Spleen (tissue), 11 donors: ENCODE results near the gene GMCL2. TPM values are rescaled to one million over a fixed set of nuclear protein-coding genes. Genes with fewer than 3 reads are reported as not detected.

Experiments
- DNase-seq: peaks from one replicate; pipeline ENCODE4 v3.0.0-alpha.2; 2020
- H3K27ac ChIP-seq, 8 donors: fragments of 200-600 bp; sonication (generic) in 7 of 8; 1 replicate in 4 of 8; 2 replicates in 4 of 8; pipeline versions ENCODE4 v1.5.0 to v1.8.0; 2016 to 2021; ENCODE audit warnings: inconsistent platforms in 4 of 8, mild to moderate bottlenecking in 4 of 8, moderate library complexity in 1 of 8
- H3K27me3 ChIP-seq, 7 donors: fragments of 200-600 bp; sonication (generic) in 6 of 7; replicated peaks in 1 of 7; 1 replicate in 4 of 7; 2 replicates in 3 of 7; pipeline versions ENCODE4 v1.5.0 to v1.8.0; 2016 to 2021; ENCODE audit warnings: inconsistent platforms in 3 of 7, mild to moderate bottlenecking in 1 of 7
- H3K36me3 ChIP-seq, 6 donors: fragments of 200-600 bp; sonication (generic) in 5 of 6; 1 replicate in 4 of 6; 2 replicates in 2 of 6; pipeline versions ENCODE4 v1.5.0 to v1.8.0; 2016 to 2021; ENCODE audit warnings: inconsistent platforms in 2 of 6
- H3K4me1 ChIP-seq, 6 donors: fragments of 200-600 bp; sonication (generic) in 5 of 6; 1 replicate in 3 of 6; 2 replicates in 3 of 6; pipeline versions ENCODE4 v1.5.0 to v1.8.0; 2016 to 2021; ENCODE audit warnings: inconsistent platforms in 3 of 6
- H3K4me3 ChIP-seq, 8 donors: fragments of 200-600 bp; sonication (generic) in 7 of 8; 1 replicate in 4 of 8; 2 replicates in 4 of 8; pipeline versions ENCODE4 v1.5.0 to v1.8.0; 2016 to 2021; ENCODE audit warnings: inconsistent platforms in 4 of 8, mild to moderate bottlenecking in 4 of 8, moderate library complexity in 2 of 8
- H3K9me3 ChIP-seq, 8 donors: fragments of 200-600 bp; sonication (generic) in 7 of 8; 1 replicate in 4 of 8; 2 replicates in 4 of 8; pipeline versions ENCODE4 v1.5.0 to v1.8.0; 2016 to 2021; ENCODE audit warnings: inconsistent platforms in 4 of 8
- POLR2A ChIP-seq, 3 donors: fragments of 450-650 bp; IDR thresholded peaks; one replicate each; pipeline ENCODE4 v1.5.1; 2017; ENCODE audit warnings: antibody characterized with exemption in 3 of 3, mild to moderate bottlenecking in 1 of 3
- POLR2AphosphoS5 ChIP-seq, 3 donors: sonication (generic); formaldehyde crosslinking; IDR thresholded peaks; one replicate each; pipeline ENCODE4 v1.5.1; 2017; ENCODE audit warnings: antibody characterized with exemption in 3 of 3
- WGBS, 5 donors: extraction: QIAGEN DNeasy Blood & Tissue Kit in 3 of 5; methylation state at CpG; one replicate each; pipeline versions ENCODE4 v1.1.5 to v1.1.7; 2013 to 2018; 5-methylcytosine and 5-hydroxymethylcytosine counted together
- intact Hi-C: fragments of 100-400 bp; cut with DNase I; formaldehyde crosslinking; loops from one replicate; pipeline ENCODE4 v1.15.0; 2023; ENCODE audit warnings: low total_unique reads
- polyA plus RNA-seq, 3 donors: library from polyadenylated mRNA; stranded (reverse); fragments of 200-250 nt; gene quantifications; one replicate each; pipeline ENCODE4 v1.2.1, GENCODE V29; 2013
- total RNA-seq, 7 donors: library from RNA; depleted of rRNA in 3 of 7; stranded (reverse); fragments of >200 nt in 3 of 7; fragmentation: NEBNext Ultra II Directional in 4 of 7; extraction: Animal tissue kit (Norgen Biotek cat#: 25700) in 4 of 7; gene quantifications; one replicate each; pipeline versions ENCODE4 v1.1.0 to v1.2.1, GENCODE V29; 2016 to 2021
- TF ChIP-seq, protein P1 (sequence below), 11 experiments: fragments of 200-600 bp in 7 of 11; fragments of 450-650 bp in 4 of 11; sonication (generic) in 4 of 11; IDR thresholded peaks in 8 of 11; conservative IDR thresholded peaks in 3 of 11; 1 replicate in 7 of 11; 2 replicates in 4 of 11; pipeline versions ENCODE4 v1.4.0 to v1.8.0; 2016 to 2021; ENCODE audit warnings: antibody characterized with exemption in 11 of 11, inconsistent platforms in 4 of 11, mild to moderate bottlenecking in 1 of 11
- donor health status: healthy with polysubstance abuse.
- donor health status: DM: no; HTN: no; CAD: no; lungs with moderate emphysema.
- donor health status: DM: no; HTN: no; CAD: no.
- donor health status: Bipolar disorder and iron deficiency.
- donor health status: healthy.
- donor health status: DM: no; HTN: no; CAD: no.
- donor health status: DM: yes; HTN: yes; CAD: no.

The GMCL2 gene
- total and polyA plus RNA-seq, 10 donors: 0.03 TPM; not detected in 9

DNA sequence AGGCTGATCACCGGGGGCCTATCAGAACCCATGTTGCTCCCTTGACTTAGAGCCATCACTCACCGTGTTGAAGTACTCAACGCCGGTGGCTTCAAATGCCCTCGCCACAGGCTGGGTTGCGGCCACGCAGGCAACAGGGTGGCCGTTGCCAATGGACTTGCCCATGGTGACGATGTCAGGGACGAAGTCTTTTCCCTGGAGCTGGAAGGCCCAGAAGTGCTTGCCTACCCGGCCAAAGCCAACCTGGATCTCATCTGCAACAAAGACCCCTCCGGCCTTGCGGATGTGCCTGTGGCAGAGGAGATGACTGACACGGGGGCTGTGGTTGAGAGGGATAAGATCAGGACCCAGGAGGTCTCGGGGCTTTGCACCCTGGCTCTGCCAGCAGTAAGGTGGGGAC is 35.1 kb upstream of the GMCL2 start:
- 96 to 98% (median 97%) methylated on average over 15 of the region's 15 CpGs for WGBS, 5 donors
- no peak overlapping the region for H3K27ac ChIP-seq
- intact Hi-C loops: no loop called here

DNA sequence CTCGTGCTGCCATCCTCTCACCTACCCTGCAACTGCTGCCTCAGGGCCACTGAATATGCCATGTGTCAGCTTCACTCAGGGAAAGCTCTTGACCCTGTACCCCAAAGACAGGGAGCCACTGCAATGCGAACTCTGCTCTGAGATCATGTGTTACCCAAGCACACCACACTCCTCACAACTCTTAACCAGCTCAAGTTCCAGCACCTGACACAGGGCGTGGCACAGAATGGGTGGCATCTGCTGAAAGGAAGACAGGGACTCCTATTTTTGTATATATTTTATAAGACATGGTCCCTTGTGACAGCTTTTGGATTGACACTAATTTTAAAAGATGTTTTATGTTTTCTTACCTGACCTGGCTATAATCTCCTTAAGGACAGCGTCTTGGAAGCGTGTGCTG is 34.7 kb upstream of the GMCL2 start:
- Histone ChIP-seq H3K36me3 (peaks cover 0 to 100% (median 60%) of the 10 kb centered on the region in 6 donors), H3K9me3 (no peaks in the 10 kb centered on the region), H3K4me1 (peaks cover 0 to 41% (median 5%) of the 10 kb centered on the region in 6 donors), H3K27me3 (no peaks in the 10 kb centered on the region), H3K27ac (peak overlapping the region in 3 of 8 donors; percentile 21 to 63 (median 34)), H3K4me3 (no peak overlapping the region)
- intact Hi-C loops: no loop called here
- 76 to 97% (median 87%) methylated on average over 4 to 5 of the region's 5 CpGs for WGBS, 5 donors
- no peak for DNase-seq
- TF ChIP-seq, protein P1, sequence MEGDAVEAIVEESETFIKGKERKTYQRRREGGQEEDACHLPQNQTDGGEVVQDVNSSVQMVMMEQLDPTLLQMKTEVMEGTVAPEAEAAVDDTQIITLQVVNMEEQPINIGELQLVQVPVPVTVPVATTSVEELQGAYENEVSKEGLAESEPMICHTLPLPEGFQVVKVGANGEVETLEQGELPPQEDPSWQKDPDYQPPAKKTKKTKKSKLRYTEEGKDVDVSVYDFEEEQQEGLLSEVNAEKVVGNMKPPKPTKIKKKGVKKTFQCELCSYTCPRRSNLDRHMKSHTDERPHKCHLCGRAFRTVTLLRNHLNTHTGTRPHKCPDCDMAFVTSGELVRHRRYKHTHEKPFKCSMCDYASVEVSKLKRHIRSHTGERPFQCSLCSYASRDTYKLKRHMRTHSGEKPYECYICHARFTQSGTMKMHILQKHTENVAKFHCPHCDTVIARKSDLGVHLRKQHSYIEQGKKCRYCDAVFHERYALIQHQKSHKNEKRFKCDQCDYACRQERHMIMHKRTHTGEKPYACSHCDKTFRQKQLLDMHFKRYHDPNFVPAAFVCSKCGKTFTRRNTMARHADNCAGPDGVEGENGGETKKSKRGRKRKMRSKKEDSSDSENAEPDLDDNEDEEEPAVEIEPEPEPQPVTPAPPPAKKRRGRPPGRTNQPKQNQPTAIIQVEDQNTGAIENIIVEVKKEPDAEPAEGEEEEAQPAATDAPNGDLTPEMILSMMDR (IDR thresholded peaks at IDR 0.05 in 8 of 11, conservative IDR thresholded peaks at IDR 0.05 in 3 of 11): no peak
- TF ChIP-seq POLR2A (IDR thresholded peaks at IDR 0.05): no peak
- TF ChIP-seq POLR2AphosphoS5 (IDR thresholded peaks at IDR 0.05): no peak

More for the DNA sequence above, 35.1 kb upstream of the GMCL2 start:
- no peaks in the 10 kb centered on the region for H3K9me3 ChIP-seq
- peaks cover 0 to 41% (median 3%) of the 10 kb centered on the region in 6 donors for H3K4me1 ChIP-seq
- DNase-seq: no peak
- H3K36me3 ChIP-seq: peaks cover 0 to 100% (median 62%) of the 10 kb centered on the region in 6 donors
- no peaks in the 10 kb centered on the region for H3K27me3 ChIP-seq
- H3K4me3 ChIP-seq: no peak overlapping the region
- TF ChIP-seq, protein P1 (IDR thresholded peaks at IDR 0.05 in 8 of 11, conservative IDR thresholded peaks at IDR 0.05 in 3 of 11): no peak
- TF ChIP-seq POLR2AphosphoS5 (IDR thresholded peaks at IDR 0.05) (peak in 2 of 3 donors; percentile 21 to 74), POLR2A (IDR thresholded peaks at IDR 0.05) (no peak)

DNA sequence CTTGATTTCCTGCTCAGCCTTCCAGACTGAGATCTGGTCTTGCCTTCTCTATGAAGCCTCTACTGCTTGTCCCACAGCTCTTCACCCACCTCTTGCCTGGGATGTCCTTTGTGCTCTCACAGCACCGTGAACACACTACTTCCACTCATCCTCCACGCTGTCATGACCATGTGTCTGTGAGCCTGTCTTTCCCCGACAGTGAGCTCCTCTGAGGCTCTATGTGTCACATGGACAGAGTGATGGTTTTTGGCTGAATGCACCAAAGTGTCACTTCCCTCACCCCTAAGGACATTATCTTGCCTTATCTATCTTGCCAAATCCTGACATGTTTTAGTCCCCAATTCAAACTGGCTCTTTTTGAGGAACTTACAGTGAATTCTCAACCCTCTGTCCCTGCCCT is 34.1 kb upstream of the GMCL2 start:
- Histone ChIP-seq H3K9me3 (no peaks in the 10 kb centered on the region), H3K27ac (peak overlapping the region in 4 of 8 donors; percentile 4 to 63 (median 28)), H3K36me3 (peaks cover 0 to 100% (median 61%) of the 10 kb centered on the region in 6 donors), H3K4me3 (no peak overlapping the region), H3K4me1 (peaks cover 0 to 43% (median 10%) of the 10 kb centered on the region in 6 donors), H3K27me3 (no peaks in the 10 kb centered on the region)
- no peak for DNase-seq
- WGBS, 5 donors: 43 to 67% (median 59%) methylated on average over 3 of the region's 3 CpGs
- intact Hi-C loops: no loop called here
- no peak for TF ChIP-seq POLR2A (IDR thresholded peaks at IDR 0.05)
- TF ChIP-seq, protein P1 (IDR thresholded peaks at IDR 0.05 in 8 of 11, conservative IDR thresholded peaks at IDR 0.05 in 3 of 11): no peak
- peak in 2 of 3 donors; percentile 6 to 53 for TF ChIP-seq POLR2AphosphoS5 (IDR thresholded peaks at IDR 0.05)

DNA sequence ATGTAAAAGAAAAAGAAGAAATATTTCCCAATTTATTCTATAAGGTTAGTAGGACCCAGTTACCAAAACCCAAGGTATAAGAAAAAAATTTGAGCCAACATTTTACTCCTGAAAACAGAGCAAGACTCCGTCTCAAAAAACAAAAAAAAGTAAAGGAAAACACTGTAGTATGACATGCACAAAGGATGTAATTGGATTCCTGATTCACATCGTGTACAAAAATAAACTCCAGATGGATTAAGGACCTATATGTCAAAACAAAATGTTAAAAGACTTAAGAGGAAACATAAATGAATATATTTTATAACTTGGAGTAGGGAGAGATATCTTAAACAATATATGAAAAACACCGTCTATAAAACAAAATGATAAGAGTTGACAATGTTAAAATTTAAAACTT is 31.7 kb upstream of the GMCL2 start:
- no peaks in the 10 kb centered on the region for H3K9me3 ChIP-seq
- H3K27me3 ChIP-seq: no peaks in the 10 kb centered on the region
- H3K4me3 ChIP-seq: no peak overlapping the region
- WGBS, 5 donors: 85 to 93% (median 89%) methylated on average over 3 of the region's 3 CpGs
- peaks cover 0 to 100% (median 67%) of the 10 kb centered on the region in 6 donors for H3K36me3 ChIP-seq
- H3K4me1 ChIP-seq: peaks cover 0 to 64% (median 27%) of the 10 kb centered on the region in 6 donors
- intact Hi-C loops: no loop called here
- H3K27ac ChIP-seq: no peak overlapping the region
- TF ChIP-seq, protein P1 (IDR thresholded peaks at IDR 0.05 in 8 of 11, conservative IDR thresholded peaks at IDR 0.05 in 3 of 11): no peak
- TF ChIP-seq POLR2A (IDR thresholded peaks at IDR 0.05) (no peak), POLR2AphosphoS5 (IDR thresholded peaks at IDR 0.05) (no peak)
- DNase-seq: no peak
